Neuronal stem cell (in vitro differentiated cells): ENCODE measurements around the gene FLVCR2.

Experiments
- DNase-seq: peaks from one replicate; pipeline ENCODE4 v3.0.0-alpha.2; 2013; ENCODE audit warnings: low spot score
- H2AFZ ChIP-seq: one replicate; pipeline ENCODE4 v1.6.1; 2013; ENCODE audit warnings: mild to moderate bottlenecking, low read length, inconsistent platforms
- H2AK5ac ChIP-seq: 2 replicates; pipeline ENCODE4 v1.6.1; 2013; ENCODE audit warnings: low read depth, mild to moderate bottlenecking, inconsistent platforms, low read length, moderate library complexity, mixed read lengths
- H2BK120ac ChIP-seq: 2 replicates; pipeline ENCODE4 v1.6.1; 2013; ENCODE audit warnings: low read depth, mild to moderate bottlenecking, inconsistent platforms, low read length, moderate library complexity, mixed read lengths
- H2BK12ac ChIP-seq: one replicate; pipeline ENCODE4 v1.6.1; 2013; ENCODE audit warnings: low read length, inconsistent platforms
- H2BK15ac ChIP-seq: 2 replicates; pipeline ENCODE4 v1.6.1; 2013; ENCODE audit warnings: mild to moderate bottlenecking, low read length, inconsistent platforms, mixed read lengths
- H2BK5ac ChIP-seq: one replicate; pipeline ENCODE4 v1.6.1; 2013; ENCODE audit warnings: inconsistent platforms, mild to moderate bottlenecking, low read length, moderate library complexity
- H3K14ac ChIP-seq: one replicate; pipeline ENCODE4 v1.6.1; 2013; ENCODE audit warnings: low read length, inconsistent platforms
- H3K18ac ChIP-seq: 2 replicates; pipeline ENCODE4 v1.6.1; 2013; ENCODE audit warnings: low read length, inconsistent platforms
- H3K23ac ChIP-seq: 2 replicates; pipeline ENCODE4 v1.6.1; 2013; ENCODE audit warnings: low read depth, mild to moderate bottlenecking, mixed read lengths, low read length, inconsistent platforms; ENCODE audit not compliant: poor library complexity
- H3K27ac ChIP-seq: replicated peaks from 3 replicates; pipeline ENCODE4 v1.5.1; 2013; ENCODE audit warnings: low read length, inconsistent platforms
- H3K27me3 ChIP-seq, 3 experiments: 2 replicates each; pipeline ENCODE4 v1.6.1; 2013; ENCODE audit warnings: low read length in 3 of 3, mild to moderate bottlenecking in 2 of 3, inconsistent platforms in 1 of 3, low read depth in 1 of 3, mixed read lengths in 1 of 3, moderate library complexity in 1 of 3; ENCODE audit not compliant: control insufficient read depth in 3 of 3, insufficient read depth in 3 of 3
- H3K36me3 ChIP-seq, 2 donors: replicated peaks in 1 of 2; 2 replicates each; pipeline ENCODE4 v1.6.1; 2013; ENCODE audit warnings: low read length in 2 of 2; ENCODE audit not compliant: control insufficient read depth in 2 of 2, insufficient read depth in 2 of 2
- H3K4ac ChIP-seq: 2 replicates; pipeline ENCODE4 v1.6.1; 2013; ENCODE audit warnings: inconsistent platforms, mild to moderate bottlenecking, low read length, moderate library complexity
- H3K4me1 ChIP-seq, 2 donors: 1 replicate in 1 of 2; 2 replicates in 1 of 2; pipeline ENCODE4 v1.6.1; 2013; ENCODE audit warnings: low read length in 2 of 2, low read depth in 1 of 2; ENCODE audit not compliant: control insufficient read depth in 2 of 2, insufficient read depth in 1 of 2
- H3K4me2 ChIP-seq: one replicate; pipeline ENCODE4 v1.6.1; 2013; ENCODE audit warnings: mild to moderate bottlenecking, low read length, inconsistent platforms; ENCODE audit not compliant: insufficient read depth, poor library complexity, severe bottlenecking
- H3K4me3 ChIP-seq, 2 donors: 2 replicates each; pipeline ENCODE4 v1.5.1; 2013; ENCODE audit warnings: low read length in 2 of 2, mild to moderate bottlenecking in 2 of 2, inconsistent platforms in 1 of 2, moderate library complexity in 1 of 2
- H3K79me1 ChIP-seq: one replicate; pipeline ENCODE4 v1.6.1; 2013; ENCODE audit warnings: low read depth, mild to moderate bottlenecking, inconsistent platforms, low read length, moderate library complexity
- H3K9ac ChIP-seq: one replicate; pipeline ENCODE4 v1.6.1; 2013; ENCODE audit warnings: mild to moderate bottlenecking, low read depth, low read length, inconsistent platforms; ENCODE audit not compliant: poor library complexity
- H3K9me3 ChIP-seq, 2 donors: replicated peaks in 1 of 2; 2 replicates each; pipeline versions ENCODE3 to v1.6.1; 2013; ENCODE audit warnings: low read length in 2 of 2, mild to moderate bottlenecking in 2 of 2, inconsistent platforms in 1 of 2, low read depth in 1 of 2, mixed read lengths in 1 of 2, moderate library complexity in 1 of 2; ENCODE audit not compliant: control insufficient read depth in 2 of 2, insufficient read depth in 1 of 2
- H4K8ac ChIP-seq: one replicate; pipeline ENCODE4 v1.6.1; 2013; ENCODE audit warnings: low read depth, mild to moderate bottlenecking, inconsistent platforms, low read length, moderate library complexity
- H4K91ac ChIP-seq: one replicate; pipeline ENCODE4 v1.6.1; 2013; ENCODE audit warnings: low read length, low read depth, mild to moderate bottlenecking, inconsistent platforms; ENCODE audit not compliant: poor library complexity
- WGBS, 2 donors: extraction: QIAGEN DNeasy Blood & Tissue Kit; methylation state at CpG; one replicate each; pipeline ENCODE4 v1.1.7; 2013; ENCODE audit warnings: missing lambda C conversion rate in 2 of 2, mixed read lengths in 1 of 2; ENCODE audit not compliant: insufficient read length in 2 of 2, insufficient replicate concordance in 1 of 2; ENCODE audit errors: extremely low coverage in 2 of 2; 5-methylcytosine and 5-hydroxymethylcytosine counted together

Gene FLVCR2

DNA sequence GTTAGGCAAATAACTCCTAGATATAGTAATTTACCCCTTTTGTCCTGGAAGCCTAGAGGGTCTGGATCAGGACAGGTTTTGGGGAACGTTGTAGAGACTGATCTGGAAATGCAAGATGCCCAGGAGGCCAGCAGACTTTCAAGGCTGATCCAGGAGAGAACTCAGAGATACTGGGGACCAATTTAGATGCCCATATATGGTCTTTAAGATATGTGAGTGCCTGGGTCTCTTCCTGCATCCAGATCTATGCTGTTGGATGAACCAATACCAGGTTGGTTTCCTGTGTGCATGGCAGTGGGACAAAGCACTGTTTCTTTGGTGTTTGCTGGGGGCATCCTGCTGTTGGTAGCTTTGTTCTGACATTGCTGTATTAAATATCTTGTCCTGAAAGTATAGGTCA is 76.8 kb downstream of the FLVCR2 start:
- H4K91ac ChIP-seq: no peak overlapping the region
- H2AFZ ChIP-seq: no peak overlapping the region
- WGBS, 2 donors: no CpG with 5 or more reads among the region's 1 CpG
- H3K14ac ChIP-seq: no peak overlapping the region
- H3K79me1 ChIP-seq: no peaks in the 10 kb centered on the region
- no peak overlapping the region for H2BK15ac ChIP-seq
- H3K4me3 ChIP-seq: no peak overlapping the region
- H3K36me3 ChIP-seq: peaks cover 32 to 86% of the 10 kb centered on the region in 2 donors
- H3K18ac ChIP-seq: no peak overlapping the region
- no peaks in the 10 kb centered on the region for H3K9me3 ChIP-seq
- no peak overlapping the region for H2BK5ac ChIP-seq
- no peak overlapping the region for H4K8ac ChIP-seq
- H2BK12ac ChIP-seq: no peak overlapping the region
- no peak overlapping the region for H2BK120ac ChIP-seq
- H3K4me2 ChIP-seq: no peak overlapping the region
- no peak overlapping the region for H3K27ac ChIP-seq
- no peak overlapping the region for H2AK5ac ChIP-seq
- no peak overlapping the region for H3K4ac ChIP-seq
- peaks cover 2 to 9% of the 10 kb centered on the region in 2 donors for H3K4me1 ChIP-seq
- no peaks in the 10 kb centered on the region for H3K27me3 ChIP-seq
- no peak overlapping the region for H3K23ac ChIP-seq
- no peak overlapping the region for H3K9ac ChIP-seq
- no peak for DNase-seq

DNA sequence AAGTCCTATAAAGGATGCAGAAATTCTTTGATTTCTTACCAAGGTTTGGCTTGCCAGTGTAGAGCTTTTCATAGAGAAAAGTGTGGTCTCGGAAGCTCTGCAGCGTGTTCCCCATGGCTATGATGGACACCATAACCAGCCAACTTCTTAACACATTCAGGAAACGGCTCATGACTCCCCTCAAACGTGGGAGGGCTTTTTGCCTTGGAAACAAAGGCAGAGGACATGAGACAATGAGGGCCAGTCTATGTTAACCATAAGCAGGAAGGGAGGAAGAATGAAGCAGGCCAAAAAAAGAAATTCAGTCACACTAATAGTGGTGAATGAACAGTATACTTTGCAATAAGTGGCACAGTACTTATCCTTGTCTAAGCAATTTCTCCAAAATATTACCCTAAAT is 78.9 kb downstream of the FLVCR2 start:
- H2BK120ac ChIP-seq: no peak overlapping the region
- H3K23ac ChIP-seq: no peak overlapping the region
- no peak overlapping the region for H3K14ac ChIP-seq
- H3K4ac ChIP-seq: no peak overlapping the region
- no peak overlapping the region for H3K18ac ChIP-seq
- no peak overlapping the region for H4K8ac ChIP-seq
- peaks cover 2 to 9% of the 10 kb centered on the region in 2 donors for H3K4me1 ChIP-seq
- no peaks in the 10 kb centered on the region for H3K27me3 ChIP-seq
- no peak overlapping the region for H3K4me2 ChIP-seq
- H3K36me3 ChIP-seq: peaks cover 18 to 65% of the 10 kb centered on the region in 2 donors
- no peak overlapping the region for H4K91ac ChIP-seq
- no CpG with 5 or more reads among the region's 4 CpGs for WGBS, 2 donors
- no peak overlapping the region for H2BK15ac ChIP-seq
- no peak overlapping the region for H3K9ac ChIP-seq
- H3K9me3 ChIP-seq: no peaks in the 10 kb centered on the region
- H2BK12ac ChIP-seq: no peak overlapping the region
- no peak overlapping the region for H2BK5ac ChIP-seq
- no peak for DNase-seq
- no peak overlapping the region for H2AK5ac ChIP-seq
- H3K4me3 ChIP-seq: no peak overlapping the region
- H3K79me1 ChIP-seq: no peaks in the 10 kb centered on the region
- no peak overlapping the region for H2AFZ ChIP-seq
- no peak overlapping the region for H3K27ac ChIP-seq

DNA sequence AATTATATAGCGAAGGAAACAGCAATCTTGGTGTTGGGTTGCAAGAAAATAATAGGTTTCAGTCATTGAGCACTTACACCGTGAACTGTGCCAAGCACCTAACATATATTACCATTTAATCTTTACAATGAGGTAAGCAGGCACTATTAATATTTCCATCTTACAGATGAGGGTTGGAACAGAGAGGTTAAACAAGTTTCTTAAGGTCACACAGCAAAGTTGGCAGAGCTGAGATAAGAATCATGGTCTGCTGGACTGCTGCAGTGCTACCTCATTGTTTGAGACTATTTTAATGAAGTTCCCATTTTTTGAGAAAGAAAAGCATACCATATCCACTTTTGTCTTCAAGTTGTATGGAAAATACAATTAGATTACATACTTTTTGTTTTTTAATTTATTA is 80.5 kb downstream of the FLVCR2 start:
- Histone ChIP-seq H4K8ac (no peak overlapping the region), H4K91ac (no peak overlapping the region), H3K4ac (no peak overlapping the region), H2BK5ac (no peak overlapping the region), H3K27ac (no peak overlapping the region), H3K27me3 (no peaks in the 10 kb centered on the region), H2AK5ac (no peak overlapping the region), H2BK120ac (no peak overlapping the region), H3K9ac (no peak overlapping the region), H2BK12ac (no peak overlapping the region), H2AFZ (no peak overlapping the region), H3K4me1 (peaks cover 2 to 13% of the 10 kb centered on the region in 2 donors), H3K18ac (no peak overlapping the region), H3K36me3 (peaks cover 14 to 63% of the 10 kb centered on the region in 2 donors), H2BK15ac (no peak overlapping the region), H3K4me3 (peak overlapping the region in 1 of 2 donors; percentile 80), H3K23ac (no peak overlapping the region), H3K79me1 (no peaks in the 10 kb centered on the region), H3K14ac (no peak overlapping the region), H3K9me3 (no peaks in the 10 kb centered on the region), H3K4me2 (no peak overlapping the region)
- no peak for DNase-seq
- WGBS, 2 donors: no CpG with 5 or more reads among the region's 2 CpGs

DNA sequence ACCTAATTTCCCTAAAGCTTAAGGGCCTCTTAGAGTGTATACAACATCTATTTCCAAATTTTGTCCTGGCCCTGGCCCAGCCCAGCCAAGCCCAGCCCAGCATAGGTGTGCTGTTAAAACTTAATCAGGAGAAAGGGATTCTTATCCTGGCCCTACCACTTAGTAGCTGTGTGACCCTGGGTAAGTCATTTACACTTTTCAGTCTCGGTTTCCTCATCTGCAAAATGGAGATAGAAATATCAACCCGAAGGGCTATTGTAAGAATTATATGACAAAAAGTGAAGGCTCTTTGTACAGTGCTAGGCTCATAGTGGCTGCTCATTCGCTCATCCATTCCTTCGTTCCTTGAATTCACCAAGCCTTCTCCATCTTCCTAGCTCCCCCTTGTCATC is 81.8 kb downstream of the FLVCR2 start:
- Histone ChIP-seq H3K23ac (no peak overlapping the region), H3K9me3 (no peaks in the 10 kb centered on the region), H3K79me1 (no peaks in the 10 kb centered on the region), H3K9ac (no peak overlapping the region), H3K14ac (no peak overlapping the region), H2AFZ (peak overlapping the region; percentile 97), H3K4me2 (peak overlapping the region; percentile 66), H2BK5ac (peak overlapping the region; percentile 90), H3K4me1 (peaks cover 2 to 13% of the 10 kb centered on the region in 2 donors), H3K36me3 (peaks cover 8 to 63% of the 10 kb centered on the region in 2 donors), H3K27ac (no peak overlapping the region), H4K8ac (no peak overlapping the region), H2AK5ac (no peak overlapping the region), H3K4ac (no peak overlapping the region), H2BK120ac (no peak overlapping the region), H3K18ac (no peak overlapping the region), H2BK12ac (no peak overlapping the region), H2BK15ac (no peak overlapping the region), H3K4me3 (peak overlapping the region; percentile 80 to 94), H4K91ac (no peak overlapping the region), H3K27me3 (no peaks in the 10 kb centered on the region)
- DNase-seq: no peak
- WGBS, 2 donors: no CpG with 5 or more reads among the region's 4 CpGs
